PFSK-1 (cell line): ENCODE measurements around the gene RBM18.

Experiments
- SIN3A ChIP-seq: IDR thresholded peaks from 2 replicates; pipeline ENCODE4 v1.6.1; 2012; ENCODE audit warnings: mild to moderate bottlenecking, low read length, moderate library complexity, borderline replicate concordance; ENCODE audit not compliant: insufficient read depth
- TAF1 ChIP-seq: IDR thresholded peaks from 2 replicates; pipeline ENCODE4 v1.6.1; 2012; ENCODE audit warnings: low read length, control low read depth, borderline replicate concordance; ENCODE audit not compliant: insufficient read depth

DNA sequence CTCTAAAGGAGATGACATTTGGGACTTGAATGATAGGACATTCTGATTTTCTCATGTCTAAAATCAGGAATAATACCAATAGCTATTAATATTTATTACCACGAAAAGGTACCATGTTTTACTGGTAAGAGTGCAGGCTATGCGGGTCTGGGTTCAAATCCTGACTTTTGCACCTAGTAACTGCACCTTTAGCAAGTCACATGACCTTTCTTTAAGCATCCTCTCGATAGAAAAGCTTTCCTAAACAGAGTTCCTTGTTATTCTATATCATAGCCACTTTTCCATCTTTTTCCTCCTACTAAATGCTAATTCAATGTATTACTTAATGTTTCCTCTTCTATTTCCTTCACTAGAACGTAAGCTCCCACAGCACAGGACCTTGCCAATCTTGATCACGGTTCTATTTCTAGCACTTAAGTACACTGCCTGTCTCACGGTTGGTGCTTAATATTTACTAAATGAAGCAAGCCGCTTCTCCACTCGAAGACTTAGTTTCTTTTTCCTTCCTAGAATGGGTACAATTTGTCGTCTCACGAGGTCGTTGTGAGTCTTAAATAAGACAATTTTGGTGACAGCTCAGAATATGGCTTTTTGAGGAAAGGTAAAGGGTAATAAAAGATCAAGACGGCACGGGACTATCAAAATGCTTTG is 816 bp downstream of the RBM18 start:
- TF ChIP-seq SIN3A, result no peak
- TF ChIP-seq TAF1, result no peak
